H1 (cell line): ENCODE data around the gene RNF130.

Experiments
- CTCF ChIP-seq, 3 experiments: IDR thresholded peaks; 1 replicate in 2 of 3; 2 replicates in 1 of 3; pipeline versions ENCODE4 v1.5.1 to v1.6.1; 2011; ENCODE audit warnings: low read length in 3 of 3, mild to moderate bottlenecking in 3 of 3, inconsistent platforms in 2 of 3, low read depth in 1 of 3, moderate library complexity in 1 of 3; ENCODE audit not compliant: insufficient read depth in 1 of 3; ENCODE audit errors: control extremely low read depth in 1 of 3
- SRF ChIP-seq: IDR thresholded peaks from 2 replicates; pipeline ENCODE4 v1.6.1; 2011; ENCODE audit warnings: mild to moderate bottlenecking, low read depth, low read length, moderate library complexity

- TF ChIP-seq SRF (no peak), CTCF (IDR thresholded peaks at IDR 0.05; ENCODE audit: control extremely low read depth in 1 of 3, insufficient read depth in 1 of 3, low read depth in 1 of 3, low read length in 3 of 3) (no peak)
Measured at GRCh38 chr5:180084638-180085561, 13.3 kb upstream of the RNF130 start.
